GM19452 (cell line): Measurements from ENCODE around the gene BICRAL.
"Not testable (repeated sequence)": the region's sequence is repeated elsewhere in the genome, so short reads cannot be mapped to it uniquely, and the experiment has no call there.

Experiments used
- ATAC-seq: cut with Tn5 transposase; IDR thresholded peaks from one replicate; pipeline ENCODE4 v1.9.1; 2021; ENCODE audit not compliant: unreplicated experiment

BICRAL gene

GRCh38 chr6:42831237-42831636, 49.4 kb downstream of the BICRAL start:
- ATAC-seq: no peak

- ATAC-seq: no peak
These were observed 52.2 kb downstream of the BICRAL start for GRCh38 chr6:42834056-42834455.

- no peak for ATAC-seq
These were observed 60.2 kb downstream of the BICRAL start for GRCh38 chr6:42841844-42842584.

GRCh38 chr6:42845327-42845694, 63.5 kb downstream of the BICRAL start:
- no peak for ATAC-seq

- ATAC-seq: no peak
These were observed 64.7 kb downstream of the BICRAL start for GRCh38 chr6:42846505-42846904.

- no peak for ATAC-seq
These were observed 66.8 kb downstream of the BICRAL start for GRCh38 chr6:42848700-42849099.

- ATAC-seq: no peak
These were observed 69.7 kb downstream of the BICRAL start for GRCh38 chr6:42851599-42851998.

GRCh38 chr6:42860036-42860435, 78.2 kb downstream of the BICRAL start:
- no peak for ATAC-seq

- no peak for ATAC-seq
These were observed 78.6 kb downstream of the BICRAL start for GRCh38 chr6:42860481-42860880.

- no peak for ATAC-seq
These were observed 82.8 kb downstream of the BICRAL start for GRCh38 chr6:42864602-42865001.

GRCh38 chr6:42870145-42870936, 88.5 kb downstream of the BICRAL start:
- ATAC-seq: no peak

- ATAC-seq: no peak
These were observed 89.9 kb downstream of the BICRAL start for GRCh38 chr6:42871711-42872110.

- no peak for ATAC-seq
These were observed 91.5 kb downstream of the BICRAL start for GRCh38 chr6:42873313-42873712.

- no peak for ATAC-seq
These were observed 95.8 kb downstream of the BICRAL start for GRCh38 chr6:42877695-42878094.

GRCh38 chr6:42879372-42880239, 97.8 kb downstream of the BICRAL start, which contains the start of gene RPL7L1:
TSS of gene RPL7L1 (plus strand) at chr6:42879616. CDS start at chr6:42879911, 295 bp downstream.
- peak; percentile 86 for ATAC-seq

GRCh38 chr6:42880240-42880817, 98.5 kb downstream of the BICRAL start:
- not testable (repeated sequence) for ATAC-seq

- not testable (repeated sequence) for ATAC-seq
These were observed 99.0 kb downstream of the BICRAL start for GRCh38 chr6:42880871-42881270.

GRCh38 chr6:42885702-42886101, 103.8 kb downstream of the BICRAL start:
- no peak for ATAC-seq

GRCh38 chr6:42888201-42888600, 106.3 kb downstream of the BICRAL start:
- ATAC-seq: not testable (repeated sequence)

GRCh38 chr6:42889815-42890214, 108.0 kb downstream of the BICRAL start:
- no peak for ATAC-seq
